HepG2 (cell line): ENCODE data around the gene VAV2. TPM values are rescaled to one million over a fixed set of nuclear protein-coding genes. Genes with fewer than 3 reads are reported as not detected.

Experiments used
- AHDC1 ChIP-seq: sonication (generic); formaldehyde crosslinking; IDR thresholded peaks from 2 replicates; pipeline ENCODE4 v1.5.1; 2020; ENCODE audit warnings: mild to moderate bottlenecking, missing genetic modification reagents, borderline replicate concordance
- ATF4 ChIP-seq, 2 experiments: fragments of 450-650 bp in 1 of 2; sonication (generic) in 1 of 2; formaldehyde crosslinking; IDR thresholded peaks; 2 replicates each; pipeline versions ENCODE4 v1.5.0 to v1.8.0; 2020 to 2022; ENCODE audit warnings: mild to moderate bottlenecking in 1 of 2, missing genetic modification reagents in 1 of 2
- GMEB2 ChIP-seq: IDR thresholded peaks from 2 replicates; pipeline ENCODE4 v1.6.1; 2016; ENCODE audit warnings: missing biosample characterization, missing genetic modification reagents, low read depth
- HOXA7 ChIP-seq: sonication (generic); formaldehyde crosslinking; IDR thresholded peaks from 2 replicates; pipeline ENCODE4 v1.8.1; 2022; ENCODE audit warnings: mild to moderate bottlenecking, missing genetic modification reagents, moderate library complexity
- HOXA9 ChIP-seq: sonication (generic); formaldehyde crosslinking; IDR thresholded peaks from 2 replicates; pipeline ENCODE4 v1.8.1; 2022; ENCODE audit warnings: missing genetic modification reagents, mild to moderate bottlenecking, moderate library complexity, borderline replicate concordance
- MXD4 ChIP-seq: IDR thresholded peaks from 2 replicates; pipeline ENCODE4 v1.6.1; 2016; ENCODE audit warnings: mild to moderate bottlenecking, missing biosample characterization, missing genetic modification reagents
- NRL ChIP-seq: sonication (generic); formaldehyde crosslinking; IDR thresholded peaks from 2 replicates; pipeline ENCODE4 v1.5.0; 2020; ENCODE audit warnings: missing genetic modification reagents, mild to moderate bottlenecking, moderate library complexity, borderline replicate concordance
- SNAI1 ChIP-seq: sonication (generic); formaldehyde crosslinking; IDR thresholded peaks from 2 replicates; pipeline ENCODE4 v1.5.0; 2020; ENCODE audit warnings: mild to moderate bottlenecking, missing genetic modification reagents, borderline replicate concordance
- SP1 ChIP-seq, 2 experiments: fragments of 450-650 bp in 1 of 2; sonication (generic) in 1 of 2; formaldehyde crosslinking in 1 of 2; IDR thresholded peaks; 2 replicates each; pipeline versions ENCODE4 v1.4.0 to v1.6.1; 2016 to 2020; ENCODE audit warnings: missing genetic modification reagents in 1 of 2
- THAP11 ChIP-seq: IDR thresholded peaks from 2 replicates; pipeline ENCODE4 v1.6.1; 2016; ENCODE audit warnings: missing biosample characterization, missing genetic modification reagents
- ZFAT ChIP-seq: sonication (generic); formaldehyde crosslinking; conservative IDR thresholded peaks from 2 replicates; pipeline ENCODE4 v1.8.1; 2023; ENCODE audit warnings: missing genetic modification reagents, inconsistent platforms
- ZNF142 ChIP-seq: sonication (generic); formaldehyde crosslinking; IDR thresholded peaks from 2 replicates; pipeline ENCODE4 v1.4.0; 2020; ENCODE audit warnings: missing genetic modification reagents
- ZNF776 ChIP-seq: sonication (generic); formaldehyde crosslinking; IDR thresholded peaks from 2 replicates; pipeline ENCODE4 v1.4.0; 2020; ENCODE audit warnings: mild to moderate bottlenecking, missing genetic modification reagents
- ZSCAN29 ChIP-seq: sonication (generic); formaldehyde crosslinking; conservative IDR thresholded peaks from 2 replicates; pipeline ENCODE4 v1.4.0; 2020; ENCODE audit warnings: mild to moderate bottlenecking, missing genetic modification reagents
- polyA plus RNA-seq, 8 experiments: library from polyadenylated mRNA; depleted of rRNA in 3 of 8; stranded (reverse) in 7 of 8; unstranded in 1 of 8; fragments of >200 nt; fragmentation: Illumina TruSeq in 4 of 8; extraction: Trizol in 4 of 8; gene quantifications; 2 replicates each; pipeline versions ENCODE4 v1.2.1 to v1.2.3, GENCODE V29; 2011 to 2016; ENCODE audit warnings: low read depth in 4 of 8, missing spikeins in 1 of 8, mixed read lengths in 1 of 8; ENCODE audit not compliant: insufficient read depth in 1 of 8
- total RNA-seq, 5 experiments: library from RNA; depleted of rRNA; stranded (reverse); fragments of >200 nt; fragmentation: Illumina TruSeq; extraction: Trizol; gene quantifications; 2 replicates each; pipeline ENCODE4 v1.2.3, GENCODE V29; 2016; ENCODE audit warnings: low read depth in 1 of 5

VAV2 gene
- total and polyA plus RNA-seq, 2 of the 13 experiments (the other 11 are each of a cell fraction or from before 2014, with no cell fraction given): 22.5 to 22.9 TPM

GRCh38 chr9:134024828-134025605 lies 32.9 kb upstream of the VAV2 start, which contains the start of gene BRD3OS (continued):
- peak; percentile 66; the same call in 1 of the 2 replicates for TF ChIP-seq GMEB2 (CRISPR knock-in tag)
- 0 out of 2 replicates have a peak, but pooled peaks have one; percentile 41 for TF ChIP-seq HOXA9
- TF ChIP-seq SNAI1: no peak
- TF ChIP-seq NRL (CRISPR knock-in tag): no peak
- no peak for TF ChIP-seq ZNF142 (CRISPR knock-in tag)
- peak in 1 of 2 experiments; percentile 42; a peak in 1 of 4 replicates for TF ChIP-seq ATF4 (CRISPR knock-in tag; IDR thresholded peaks at IDR 0.05)
- TF ChIP-seq THAP11 (CRISPR knock-in tag): peak; percentile 85
- no peak for TF ChIP-seq ZFAT
- TF ChIP-seq HOXA7: no peak
- TF ChIP-seq ZNF776 (CRISPR knock-in tag): no peak
- TF ChIP-seq ZSCAN29 (CRISPR knock-in tag): peak; percentile 68; the same call in 1 of the 2 replicates
- TF ChIP-seq SP1 (IDR thresholded peaks at IDR 0.05): no peak
- peak; percentile 91 for TF ChIP-seq SP1 (CRISPR knock-in tag; IDR thresholded peaks at IDR 0.05)
- no peak for TF ChIP-seq AHDC1 (CRISPR knock-in tag)
- TF ChIP-seq MXD4 (CRISPR knock-in tag): peak; percentile 67
